SK-N-SH treated with all-trans-retinoic acid at 6 μM for 48 hours (cell line): ENCODE data around the gene C4orf33.

Source experiments
- ATAC-seq: fragments of 200-7000 bp; cut with Tn5 transposase; 3 replicates; pipeline ENCODE4 v1.9.1; 2020; ENCODE audit warnings: mild to moderate bottlenecking, moderate library complexity
- ARNTL ChIP-seq: fragments of 450-650 bp; formaldehyde crosslinking; IDR thresholded peaks from 2 replicates; pipeline ENCODE4 v1.5.0; 2020; ENCODE audit warnings: low read depth, mild to moderate bottlenecking, moderate library complexity, borderline replicate concordance
- BACH2 ChIP-seq: fragments of 250-450 bp; sonication (Bioruptor Pico); IDR thresholded peaks from 2 replicates; pipeline ENCODE4 v1.9.0; 2021; ENCODE audit warnings: mild to moderate bottlenecking, borderline replicate concordance
- CSDC2 ChIP-seq: fragments of 250-450 bp; sonication (Bioruptor Pico); IDR thresholded peaks from 2 replicates; pipeline ENCODE4 v1.5.0; 2020; ENCODE audit warnings: mild to moderate bottlenecking, moderate library complexity
- ESRRG ChIP-seq: fragments of 250-450 bp; sonication (Bioruptor Pico); IDR thresholded peaks from 2 replicates; pipeline ENCODE4 v1.6.1; 2021; ENCODE audit warnings: mild to moderate bottlenecking
- GLIS3 ChIP-seq: fragments of 250-450 bp; sonication (Bioruptor Pico); IDR thresholded peaks from 2 replicates; pipeline ENCODE4 v1.5.0; 2020; ENCODE audit warnings: mild to moderate bottlenecking, moderate library complexity
- PATZ1 ChIP-seq: fragments of 250-450 bp; sonication (Bioruptor Pico); IDR thresholded peaks from 2 replicates; pipeline ENCODE4 v1.8.0; 2020; ENCODE audit warnings: mild to moderate bottlenecking, moderate library complexity, borderline replicate concordance
- PPARA ChIP-seq: fragments of 250-450 bp; sonication (Bioruptor Pico); IDR thresholded peaks from 2 replicates; pipeline ENCODE4 v1.5.0; 2020; ENCODE audit warnings: mild to moderate bottlenecking, borderline replicate concordance
- RARB ChIP-seq: fragments of 250-450 bp; sonication (Bioruptor Pico); IDR thresholded peaks from 2 replicates; pipeline ENCODE4 v1.8.0; 2021; ENCODE audit warnings: mild to moderate bottlenecking, moderate library complexity
- SNAI2 ChIP-seq: fragments of 250-450 bp; sonication (Bioruptor Pico); IDR thresholded peaks from 2 replicates; pipeline ENCODE4 v1.5.0; 2020; ENCODE audit warnings: mild to moderate bottlenecking, moderate library complexity
- TCF4 ChIP-seq: fragments of 250-450 bp; sonication (Bioruptor Pico); IDR thresholded peaks from 2 replicates; pipeline ENCODE4 v1.8.0; 2021; ENCODE audit warnings: mild to moderate bottlenecking, moderate library complexity, borderline replicate concordance
- TOX ChIP-seq: fragments of 250-450 bp; sonication (Bioruptor Pico); IDR thresholded peaks from 2 replicates; pipeline ENCODE4 v1.8.0; 2021; ENCODE audit warnings: mild to moderate bottlenecking, moderate library complexity, borderline replicate concordance
- ZC3H10 ChIP-seq: fragments of 250-450 bp; sonication (Bioruptor Pico); IDR thresholded peaks from 2 replicates; pipeline ENCODE4 v1.5.1; 2021; ENCODE audit warnings: mild to moderate bottlenecking, moderate library complexity
- ZFP3 ChIP-seq: fragments of 250-450 bp; sonication (Bioruptor Pico); IDR thresholded peaks from 2 replicates; pipeline ENCODE4 v1.5.0; 2020; ENCODE audit warnings: mild to moderate bottlenecking, moderate library complexity
- ZFP30 ChIP-seq: fragments of 450-650 bp; formaldehyde crosslinking; IDR thresholded peaks from 2 replicates; pipeline ENCODE4 v1.5.0; 2022; ENCODE audit warnings: mild to moderate bottlenecking, moderate library complexity
- ZNF565 ChIP-seq: fragments of 450-650 bp; formaldehyde crosslinking; conservative IDR thresholded peaks from 2 replicates; pipeline ENCODE4 v1.5.0; 2020; ENCODE audit warnings: low read depth, mild to moderate bottlenecking, moderate library complexity
- ZNF70 ChIP-seq: fragments of 450-650 bp; formaldehyde crosslinking; IDR thresholded peaks from 2 replicates; pipeline ENCODE4 v1.5.0; 2020; ENCODE audit warnings: mild to moderate bottlenecking, moderate library complexity
- TF ChIP-seq, protein P1 (sequence below): fragments of 250-450 bp; sonication (Bioruptor Pico); IDR thresholded peaks from 2 replicates; pipeline ENCODE4 v1.5.1; 2021; ENCODE audit warnings: mild to moderate bottlenecking, moderate library complexity
- TF ChIP-seq, protein P2 (sequence below): fragments of 250-450 bp; sonication (Bioruptor Pico); IDR thresholded peaks from 2 replicates; pipeline ENCODE4 v1.8.0; 2021; ENCODE audit warnings: low read depth, mild to moderate bottlenecking, moderate library complexity, borderline replicate concordance
- TF ChIP-seq, protein P3 (sequence below): fragments of 250-450 bp; sonication (Bioruptor Pico); IDR thresholded peaks from 2 replicates; pipeline ENCODE4 v1.5.1; 2020; ENCODE audit warnings: low read depth, mild to moderate bottlenecking, moderate library complexity

The C4orf33 gene

GRCh38 chr4:129145222-129145730 is 49.3 kb downstream of the C4orf33 start:
- ATAC-seq = no peak
- TF ChIP-seq TCF4 (CRISPR knock-in tag) (no peak), RARB (CRISPR knock-in tag) (no peak), ESRRG (CRISPR knock-in tag) (no peak), TOX (CRISPR knock-in tag) (no peak), PATZ1 (CRISPR knock-in tag) (no peak), ZFP3 (no peak), ARNTL (CRISPR knock-in tag) (no peak), ZNF565 (CRISPR knock-in tag) (no peak), ZC3H10 (CRISPR knock-in tag) (no peak), GLIS3 (CRISPR knock-in tag) (no peak), PPARA (CRISPR knock-in tag) (no peak), ZFP30 (no peak), ZNF70 (no peak), BACH2 (CRISPR knock-in tag) (no peak)
- TF ChIP-seq, protein P1, sequence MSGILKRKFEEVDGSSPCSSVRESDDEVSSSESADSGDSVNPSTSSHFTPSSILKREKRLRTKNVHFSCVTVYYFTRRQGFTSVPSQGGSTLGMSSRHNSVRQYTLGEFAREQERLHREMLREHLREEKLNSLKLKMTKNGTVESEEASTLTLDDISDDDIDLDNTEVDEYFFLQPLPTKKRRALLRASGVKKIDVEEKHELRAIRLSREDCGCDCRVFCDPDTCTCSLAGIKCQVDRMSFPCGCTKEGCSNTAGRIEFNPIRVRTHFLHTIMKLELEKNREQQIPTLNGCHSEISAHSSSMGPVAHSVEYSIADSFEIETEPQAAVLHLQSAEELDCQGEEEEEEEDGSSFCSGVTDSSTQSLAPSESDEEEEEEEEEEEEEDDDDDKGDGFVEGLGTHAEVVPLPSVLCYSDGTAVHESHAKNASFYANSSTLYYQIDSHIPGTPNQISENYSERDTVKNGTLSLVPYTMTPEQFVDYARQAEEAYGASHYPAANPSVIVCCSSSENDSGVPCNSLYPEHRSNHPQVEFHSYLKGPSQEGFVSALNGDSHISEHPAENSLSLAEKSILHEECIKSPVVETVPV (CRISPR knock-in tag) = no peak
- TF ChIP-seq, protein P2, sequence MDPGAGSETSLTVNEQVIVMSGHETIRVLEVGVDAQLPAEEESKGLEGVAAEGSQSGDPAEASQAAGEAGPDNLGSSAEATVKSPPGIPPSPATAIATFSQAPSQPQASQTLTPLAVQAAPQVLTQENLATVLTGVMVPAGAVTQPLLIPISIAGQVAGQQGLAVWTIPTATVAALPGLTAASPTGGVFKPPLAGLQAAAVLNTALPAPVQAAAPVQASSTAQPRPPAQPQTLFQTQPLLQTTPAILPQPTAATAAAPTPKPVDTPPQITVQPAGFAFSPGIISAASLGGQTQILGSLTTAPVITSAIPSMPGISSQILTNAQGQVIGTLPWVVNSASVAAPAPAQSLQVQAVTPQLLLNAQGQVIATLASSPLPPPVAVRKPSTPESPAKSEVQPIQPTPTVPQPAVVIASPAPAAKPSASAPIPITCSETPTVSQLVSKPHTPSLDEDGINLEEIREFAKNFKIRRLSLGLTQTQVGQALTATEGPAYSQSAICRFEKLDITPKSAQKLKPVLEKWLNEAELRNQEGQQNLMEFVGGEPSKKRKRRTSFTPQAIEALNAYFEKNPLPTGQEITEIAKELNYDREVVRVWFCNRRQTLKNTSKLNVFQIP (CRISPR knock-in tag) = no peak
- TF ChIP-seq, all 23 proteins: peak for 0

DNA sequence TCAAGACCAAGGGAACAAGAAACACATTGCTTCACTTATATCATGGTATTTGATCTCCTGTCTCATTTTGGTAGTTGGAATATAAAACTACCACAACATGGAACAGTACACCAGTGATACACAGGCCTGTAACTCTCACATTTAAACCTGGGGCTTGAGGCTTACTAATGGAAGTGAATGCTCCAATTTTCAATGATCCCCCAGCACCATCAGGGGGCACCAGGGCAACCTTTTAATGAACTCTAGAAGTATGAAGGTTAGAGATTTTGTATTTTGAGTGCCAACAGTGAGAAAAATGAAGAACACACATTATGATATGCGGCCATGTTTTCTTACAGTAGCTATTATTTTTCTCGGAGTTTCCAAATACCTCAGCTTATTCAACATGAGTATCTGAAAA is 50.7 kb downstream of the C4orf33 start:
- peak; percentile 39; the same call in 2 of the 3 replicates for ATAC-seq
- TF ChIP-seq, protein P2 (CRISPR knock-in tag) = no peak
- no peak for TF ChIP-seq SNAI2 (CRISPR knock-in tag)
- TF ChIP-seq RARB (CRISPR knock-in tag) = no peak
- TF ChIP-seq, all 23 proteins: peak for 0

DNA sequence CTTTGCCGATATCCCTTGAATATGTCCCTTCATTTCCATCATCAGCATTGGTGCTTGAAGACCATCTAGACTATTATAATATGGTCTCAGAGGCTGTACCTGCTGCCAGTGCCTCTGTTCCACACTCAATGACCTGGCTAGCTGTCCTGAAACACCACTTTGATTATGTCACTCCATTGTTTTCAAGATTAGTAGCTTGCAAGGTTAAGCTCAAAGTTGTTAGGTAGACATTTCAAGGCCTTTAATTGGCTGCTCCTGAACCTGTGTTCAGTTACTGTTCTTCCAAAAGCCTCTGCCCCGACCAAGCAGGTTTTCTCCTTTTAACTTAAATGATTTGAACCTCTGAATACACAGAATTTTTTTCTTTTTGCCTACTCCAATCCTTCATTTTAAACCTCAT is 52.9 kb downstream of the C4orf33 start:
- no peak for ATAC-seq
- TF ChIP-seq ZNF70 (no peak), TOX (CRISPR knock-in tag) (no peak), ARNTL (CRISPR knock-in tag) (no peak), PATZ1 (CRISPR knock-in tag) (no peak), ZNF565 (CRISPR knock-in tag) (no peak), PPARA (CRISPR knock-in tag) (no peak), CSDC2 (CRISPR knock-in tag) (no peak), ZC3H10 (CRISPR knock-in tag) (no peak), GLIS3 (CRISPR knock-in tag) (no peak), RARB (CRISPR knock-in tag) (no peak), SNAI2 (CRISPR knock-in tag) (no peak)
- TF ChIP-seq, protein P3, sequence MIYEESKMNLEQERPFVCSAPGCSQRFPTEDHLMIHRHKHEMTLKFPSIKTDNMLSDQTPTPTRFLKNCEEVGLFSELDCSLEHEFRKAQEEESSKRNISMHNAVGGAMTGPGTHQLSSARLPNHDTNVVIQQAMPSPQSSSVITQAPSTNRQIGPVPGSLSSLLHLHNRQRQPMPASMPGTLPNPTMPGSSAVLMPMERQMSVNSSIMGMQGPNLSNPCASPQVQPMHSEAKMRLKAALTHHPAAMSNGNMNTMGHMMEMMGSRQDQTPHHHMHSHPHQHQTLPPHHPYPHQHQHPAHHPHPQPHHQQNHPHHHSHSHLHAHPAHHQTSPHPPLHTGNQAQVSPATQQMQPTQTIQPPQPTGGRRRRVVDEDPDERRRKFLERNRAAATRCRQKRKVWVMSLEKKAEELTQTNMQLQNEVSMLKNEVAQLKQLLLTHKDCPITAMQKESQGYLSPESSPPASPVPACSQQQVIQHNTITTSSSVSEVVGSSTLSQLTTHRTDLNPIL (CRISPR knock-in tag) = no peak
